Fibroblast of mammary gland (primary cell): ENCODE results near the gene FEZ2.

Experiments used
- DNase-seq: peaks from one replicate; pipeline ENCODE4 v3.0.0-alpha.2; 2010; ENCODE audit warnings: low read depth
- H3K4me3 ChIP-seq: 2 replicates; pipeline ENCODE4 v1.5.1; 2011; ENCODE audit warnings: low read depth, mild to moderate bottlenecking, low read length, moderate library complexity; ENCODE audit not compliant: control insufficient read depth
- TF ChIP-seq, protein P1 (sequence below): conservative IDR thresholded peaks from 2 replicates; pipeline ENCODE4 v1.5.1; 2011; ENCODE audit warnings: low read depth, low read length, inconsistent platforms; ENCODE audit not compliant: control insufficient read depth, insufficient read depth

FEZ2 gene

DNA sequence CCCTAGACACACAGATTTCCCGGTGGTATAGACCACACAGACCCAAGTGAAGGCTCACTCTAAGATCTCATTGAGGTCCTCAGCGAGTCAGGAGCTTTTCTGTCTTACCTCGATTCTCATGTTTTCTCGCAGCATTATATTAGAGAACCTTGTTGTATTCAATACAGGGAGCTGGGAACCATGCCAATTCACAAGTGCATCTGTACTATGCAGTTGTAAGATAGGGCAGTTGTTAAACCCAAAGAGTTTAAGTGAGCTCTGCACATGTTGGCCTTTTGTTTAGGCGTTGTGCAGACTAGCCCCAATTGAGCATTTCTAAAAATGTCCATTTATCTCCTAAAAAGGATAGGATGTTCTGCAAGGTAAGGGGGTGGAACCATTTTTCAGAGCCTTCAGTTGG is 59.6 kb downstream of the FEZ2 start:
- DNase-seq = no peak
- no peak overlapping the region for H3K4me3 ChIP-seq
- TF ChIP-seq, protein P1, sequence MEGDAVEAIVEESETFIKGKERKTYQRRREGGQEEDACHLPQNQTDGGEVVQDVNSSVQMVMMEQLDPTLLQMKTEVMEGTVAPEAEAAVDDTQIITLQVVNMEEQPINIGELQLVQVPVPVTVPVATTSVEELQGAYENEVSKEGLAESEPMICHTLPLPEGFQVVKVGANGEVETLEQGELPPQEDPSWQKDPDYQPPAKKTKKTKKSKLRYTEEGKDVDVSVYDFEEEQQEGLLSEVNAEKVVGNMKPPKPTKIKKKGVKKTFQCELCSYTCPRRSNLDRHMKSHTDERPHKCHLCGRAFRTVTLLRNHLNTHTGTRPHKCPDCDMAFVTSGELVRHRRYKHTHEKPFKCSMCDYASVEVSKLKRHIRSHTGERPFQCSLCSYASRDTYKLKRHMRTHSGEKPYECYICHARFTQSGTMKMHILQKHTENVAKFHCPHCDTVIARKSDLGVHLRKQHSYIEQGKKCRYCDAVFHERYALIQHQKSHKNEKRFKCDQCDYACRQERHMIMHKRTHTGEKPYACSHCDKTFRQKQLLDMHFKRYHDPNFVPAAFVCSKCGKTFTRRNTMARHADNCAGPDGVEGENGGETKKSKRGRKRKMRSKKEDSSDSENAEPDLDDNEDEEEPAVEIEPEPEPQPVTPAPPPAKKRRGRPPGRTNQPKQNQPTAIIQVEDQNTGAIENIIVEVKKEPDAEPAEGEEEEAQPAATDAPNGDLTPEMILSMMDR = no peak

DNA sequence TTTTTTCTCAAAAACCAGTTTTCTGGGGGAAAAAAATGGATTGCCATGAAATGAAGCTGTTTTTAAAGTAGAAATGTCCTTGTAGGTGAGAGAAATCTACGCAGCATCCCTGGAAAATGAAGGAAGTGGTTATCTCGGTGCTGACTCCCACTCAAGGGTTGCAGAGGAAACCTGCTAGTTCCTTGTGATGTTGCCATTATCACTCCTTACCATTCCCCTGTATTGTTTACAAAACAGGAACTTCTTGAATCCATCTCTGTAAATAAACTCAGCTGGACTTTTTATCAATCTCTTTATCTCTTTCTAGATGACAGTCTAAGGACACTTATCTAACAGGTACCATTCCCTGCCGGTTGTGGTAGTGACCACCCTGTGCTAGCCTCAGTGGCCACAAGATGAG is 61.2 kb downstream of the FEZ2 start:
- TF ChIP-seq, protein P1 = no peak
- no peak for DNase-seq
- no peak overlapping the region for H3K4me3 ChIP-seq

DNA sequence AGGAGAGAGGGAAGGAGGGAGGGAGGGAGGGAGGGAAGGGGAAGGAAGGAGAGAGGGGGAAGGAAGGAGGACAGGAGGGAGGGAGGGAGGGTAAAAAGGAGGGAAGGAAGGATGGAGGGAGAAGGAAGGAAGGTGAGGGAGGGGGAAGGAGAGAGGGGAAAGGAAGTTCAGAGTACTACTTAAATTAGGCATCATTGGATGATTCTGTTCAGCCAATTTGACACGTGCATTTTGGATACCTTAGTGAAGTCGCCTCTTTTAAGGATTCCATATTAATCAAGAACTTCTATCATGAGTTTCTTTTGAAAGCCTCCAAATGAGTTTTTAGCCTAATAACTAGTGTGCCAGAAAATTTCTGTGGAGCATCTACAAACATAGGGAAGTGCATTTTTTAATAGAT is 62.9 kb downstream of the FEZ2 start:
- DNase-seq = no peak
- TF ChIP-seq, protein P1 = no peak
- H3K4me3 ChIP-seq = no peak overlapping the region

DNA sequence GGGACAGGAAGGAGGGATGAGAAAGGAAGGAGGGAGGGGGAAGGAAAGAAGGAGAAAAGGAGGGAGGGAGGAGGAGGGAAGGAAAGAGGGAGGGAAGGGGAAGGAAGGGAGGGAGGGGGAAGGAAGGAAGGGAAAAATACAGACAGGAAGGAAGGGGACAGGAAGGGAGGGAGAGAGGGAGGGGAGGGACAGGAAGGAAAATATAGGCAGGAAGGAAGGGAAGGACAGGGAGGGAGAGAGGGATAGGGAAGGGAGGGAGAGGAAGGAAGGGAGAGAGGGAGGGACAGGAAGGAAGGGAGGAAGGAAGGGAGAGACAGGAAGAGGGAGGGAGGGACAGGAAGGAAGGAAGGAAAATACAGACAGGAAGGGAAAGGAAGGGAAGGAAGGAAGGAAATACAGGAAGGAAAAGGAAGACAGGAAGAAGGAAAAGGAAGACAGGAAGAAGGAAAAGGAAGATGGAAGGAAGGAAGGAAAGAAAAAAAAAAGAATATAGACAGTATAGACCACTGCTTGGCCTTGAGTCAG is 63.6 kb downstream of the FEZ2 start:
- TF ChIP-seq, protein P1 = no peak
- H3K4me3 ChIP-seq = no peak overlapping the region
- DNase-seq = no peak

DNA sequence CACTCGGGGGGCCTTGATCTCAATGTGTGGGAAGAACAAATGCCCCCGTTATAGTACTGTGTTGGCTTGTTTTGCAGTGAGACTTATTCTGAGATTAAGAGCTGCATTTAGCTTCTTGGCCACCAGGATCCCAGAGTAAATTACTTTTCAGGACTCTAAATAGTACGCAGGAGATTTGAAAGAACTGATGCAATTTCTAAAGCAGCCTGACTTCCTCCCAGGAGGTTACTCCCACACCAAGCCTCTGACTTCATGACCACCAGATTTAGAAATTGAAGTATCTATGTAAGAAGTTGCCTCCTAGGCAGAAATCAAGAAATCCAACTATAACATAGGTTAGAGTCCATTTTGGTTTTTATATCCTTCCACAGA is 67.0 kb downstream of the FEZ2 start:
- DNase-seq = peak; percentile 88
- TF ChIP-seq, protein P1 = peak; percentile 35
- H3K4me3 ChIP-seq = no peak overlapping the region

DNA sequence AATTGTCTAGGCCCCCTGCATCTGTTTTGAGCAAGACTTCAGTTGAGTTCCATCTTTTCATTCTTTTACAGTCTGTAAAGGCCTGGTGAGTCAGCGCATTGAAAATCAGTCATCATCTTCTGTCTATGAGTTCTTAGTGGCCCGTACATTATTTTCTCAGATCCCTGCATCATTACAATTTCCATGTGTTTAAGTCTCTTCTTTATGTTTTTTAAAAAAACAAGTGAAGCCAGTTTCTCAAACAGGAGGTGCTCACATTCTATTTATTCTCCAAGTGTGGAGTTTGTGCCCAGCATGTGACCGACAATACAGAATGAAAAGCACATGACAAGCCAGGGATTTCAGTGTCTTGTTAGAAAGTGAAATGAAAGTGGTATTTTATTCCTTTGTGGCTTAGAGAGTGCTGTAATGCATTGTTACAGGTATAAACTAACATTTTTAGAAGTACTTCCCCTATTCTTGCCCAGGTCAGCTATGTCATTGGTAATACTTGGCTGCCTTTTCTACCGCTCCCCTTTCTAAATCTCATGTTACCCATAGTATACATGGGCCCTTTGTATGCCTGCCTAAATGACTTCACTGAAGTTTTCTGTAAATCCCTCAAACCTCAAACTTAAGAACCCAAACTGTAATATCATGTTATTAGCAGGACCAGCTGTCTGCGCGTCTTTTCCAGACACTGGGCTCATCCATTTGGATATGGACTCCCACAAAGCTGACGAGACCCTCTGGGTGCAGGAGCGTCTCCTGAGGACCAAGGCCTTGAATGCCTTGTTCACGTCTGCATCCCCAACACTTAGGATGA is 67.6 kb downstream of the FEZ2 start:
- DNase-seq = peak; percentile 79
- no peak overlapping the region for H3K4me3 ChIP-seq
- TF ChIP-seq, protein P1 = no peak
